Measurements from ENCODE around the gene NSDHL. TPM values are rescaled to one million over a fixed set of nuclear protein-coding genes. Genes with fewer than 3 reads are reported as not detected.

The NSDHL gene
- total and polyA plus RNA-seq, 7 donors = 6.1 to 32.5 (median 9.9) TPM

DNA sequence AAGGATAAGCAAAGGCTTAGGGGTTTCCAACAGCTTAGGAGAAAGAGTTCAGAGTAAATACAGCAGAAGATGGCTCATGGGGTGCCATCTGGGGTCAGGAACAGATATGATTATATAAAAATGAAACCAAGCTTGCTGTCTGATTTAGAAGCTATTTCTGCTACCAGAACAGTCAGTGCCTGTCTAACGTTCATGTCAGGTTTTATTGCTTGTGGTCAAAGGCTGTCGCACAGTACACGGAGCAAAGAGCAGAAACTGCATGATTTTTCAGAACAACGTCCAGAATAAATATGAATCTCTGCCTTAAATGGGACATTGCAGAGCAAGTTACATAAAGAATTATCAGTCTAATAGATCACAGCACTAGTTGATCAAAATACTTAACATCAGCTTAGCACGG is 17.7 kb upstream of the NSDHL start:
- Histone ChIP-seq H3K4me1 (peaks cover 0 to 2% (median 0%) of the 10 kb centered on the region in 4 donors), H3K4me3 (no peak overlapping the region), H3K36me3 (no peaks in the 10 kb centered on the region), H3K27me3 (no peaks in the 10 kb centered on the region), H3K9me3 (no peaks in the 10 kb centered on the region), H3K27ac (no peak overlapping the region)
- intact Hi-C loops (cut with DNase I) = no loop called here
- WGBS, 2 donors = 3 to 18% methylated on average over 5 of the region's 5 CpGs
- TF ChIP-seq EP300 (IDR thresholded peaks at IDR 0.05) = no peak
- TF ChIP-seq POLR2AphosphoS5 (IDR thresholded peaks at IDR 0.05) = no peak
- no peak for TF ChIP-seq POLR2A (IDR thresholded peaks at IDR 0.05)
- DNase-seq = no peak

DNA sequence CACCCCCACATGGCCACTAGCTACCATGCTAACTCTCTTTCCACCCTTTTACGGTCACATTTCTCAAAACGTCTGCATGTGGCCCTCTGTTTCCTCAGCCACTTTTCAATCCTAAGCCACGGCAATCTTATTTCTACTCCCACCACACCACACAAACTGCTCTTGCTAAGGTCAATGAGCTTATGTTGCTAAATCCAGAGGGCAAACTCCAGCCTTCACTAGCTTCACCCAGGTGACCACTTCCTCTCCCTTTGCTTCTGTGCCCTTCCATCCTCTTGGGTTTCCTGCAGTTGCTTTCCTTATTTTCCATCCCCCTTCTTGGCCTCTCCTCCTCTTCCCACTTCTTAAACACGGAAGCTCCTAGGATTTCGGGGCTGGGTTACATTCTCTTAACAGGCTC is 16.8 kb upstream of the NSDHL start:
- TF ChIP-seq POLR2AphosphoS5 (IDR thresholded peaks at IDR 0.05) (no peak), EP300 (IDR thresholded peaks at IDR 0.05) (no peak), POLR2A (IDR thresholded peaks at IDR 0.05) (no peak)
- TF ChIP-seq, protein P1, sequence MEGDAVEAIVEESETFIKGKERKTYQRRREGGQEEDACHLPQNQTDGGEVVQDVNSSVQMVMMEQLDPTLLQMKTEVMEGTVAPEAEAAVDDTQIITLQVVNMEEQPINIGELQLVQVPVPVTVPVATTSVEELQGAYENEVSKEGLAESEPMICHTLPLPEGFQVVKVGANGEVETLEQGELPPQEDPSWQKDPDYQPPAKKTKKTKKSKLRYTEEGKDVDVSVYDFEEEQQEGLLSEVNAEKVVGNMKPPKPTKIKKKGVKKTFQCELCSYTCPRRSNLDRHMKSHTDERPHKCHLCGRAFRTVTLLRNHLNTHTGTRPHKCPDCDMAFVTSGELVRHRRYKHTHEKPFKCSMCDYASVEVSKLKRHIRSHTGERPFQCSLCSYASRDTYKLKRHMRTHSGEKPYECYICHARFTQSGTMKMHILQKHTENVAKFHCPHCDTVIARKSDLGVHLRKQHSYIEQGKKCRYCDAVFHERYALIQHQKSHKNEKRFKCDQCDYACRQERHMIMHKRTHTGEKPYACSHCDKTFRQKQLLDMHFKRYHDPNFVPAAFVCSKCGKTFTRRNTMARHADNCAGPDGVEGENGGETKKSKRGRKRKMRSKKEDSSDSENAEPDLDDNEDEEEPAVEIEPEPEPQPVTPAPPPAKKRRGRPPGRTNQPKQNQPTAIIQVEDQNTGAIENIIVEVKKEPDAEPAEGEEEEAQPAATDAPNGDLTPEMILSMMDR (IDR thresholded peaks at IDR 0.05) = no peak
- H3K9me3 ChIP-seq = no peaks in the 10 kb centered on the region
- no peaks in the 10 kb centered on the region for H3K27me3 ChIP-seq
- WGBS, 2 donors = 58 to 80% methylated on average over 5 of the region's 5 CpGs
- H3K27ac ChIP-seq = no peak overlapping the region
- intact Hi-C loops (cut with DNase I) = no loop called here
- peaks cover 0 to 2% (median 0%) of the 10 kb centered on the region in 4 donors for H3K4me1 ChIP-seq
- H3K36me3 ChIP-seq = no peaks in the 10 kb centered on the region
- no peak for DNase-seq
- H3K4me3 ChIP-seq = no peak overlapping the region

DNA sequence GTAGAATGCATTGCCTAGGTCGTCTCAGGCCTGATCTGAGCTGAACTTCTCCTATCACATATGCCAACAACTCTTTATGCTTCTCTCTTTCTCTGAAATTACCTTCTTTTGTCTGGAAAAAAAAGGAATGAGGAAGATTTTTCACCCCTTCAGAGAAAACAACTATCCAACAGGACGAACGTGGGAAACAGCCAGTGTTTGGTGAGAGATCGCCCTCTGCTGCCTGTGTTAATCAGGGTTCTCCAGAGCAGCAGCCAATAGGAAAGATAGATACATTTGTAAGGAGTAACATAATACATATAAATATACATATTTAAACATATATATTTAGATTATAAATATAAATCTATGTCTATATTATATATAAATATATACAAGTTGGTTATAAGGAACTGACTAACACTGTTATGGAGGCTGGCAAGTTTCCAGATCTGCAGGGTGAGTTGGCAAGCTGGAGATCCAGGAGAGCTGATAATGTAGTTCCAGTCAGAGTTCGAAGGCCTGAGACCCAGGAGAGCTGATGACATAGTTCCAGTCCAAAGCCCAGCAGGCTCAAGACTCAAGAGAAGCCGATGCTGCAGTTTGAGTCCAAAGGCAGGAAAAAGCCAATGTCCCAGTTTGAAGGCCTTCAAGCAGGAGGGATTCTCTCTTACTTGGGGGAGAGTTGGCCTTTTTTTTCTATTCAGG is 13.6 kb upstream of the NSDHL start:
- WGBS, 2 donors = 12 to 39% methylated on average over 6 of the region's 6 CpGs
- Histone ChIP-seq H3K4me3 (no peak overlapping the region), H3K4me1 (peaks cover 0 to 2% (median 0%) of the 10 kb centered on the region in 4 donors), H3K27me3 (no peaks in the 10 kb centered on the region), H3K9me3 (no peaks in the 10 kb centered on the region), H3K27ac (no peak overlapping the region), H3K36me3 (no peaks in the 10 kb centered on the region)
- TF ChIP-seq POLR2AphosphoS5 (IDR thresholded peaks at IDR 0.05) (no peak), POLR2A (IDR thresholded peaks at IDR 0.05) (no peak), EP300 (IDR thresholded peaks at IDR 0.05) (no peak)
- TF ChIP-seq, protein P1 (IDR thresholded peaks at IDR 0.05) = peak in 1 of 4 experiments; percentile 11
- intact Hi-C loops (cut with DNase I) = no loop called here
- no peak for DNase-seq

DNA sequence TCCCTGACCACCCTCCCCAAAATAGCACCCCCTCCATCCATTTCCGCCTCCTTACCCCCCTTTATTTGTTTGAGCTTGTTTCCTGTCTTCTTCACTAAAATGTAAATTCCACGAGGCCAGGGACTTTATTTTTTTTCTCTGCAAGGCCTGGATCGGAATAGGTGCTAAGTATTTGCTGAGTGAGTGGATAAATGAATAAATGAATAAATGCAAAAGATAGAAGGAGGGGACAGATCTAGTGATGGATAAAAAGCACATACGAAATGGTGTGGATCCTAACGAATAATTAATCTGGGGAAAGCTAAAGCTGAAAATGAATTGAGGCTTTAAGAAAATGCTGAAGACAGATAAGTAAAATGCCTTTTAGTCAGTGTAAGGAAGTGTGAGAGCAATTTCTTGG is 12.5 kb upstream of the NSDHL start:
- DNase-seq = no peak
- Histone ChIP-seq H3K4me3 (no peak overlapping the region), H3K27me3 (no peaks in the 10 kb centered on the region), H3K27ac (no peak overlapping the region), H3K9me3 (no peaks in the 10 kb centered on the region), H3K36me3 (no peaks in the 10 kb centered on the region), H3K4me1 (no peaks in the 10 kb centered on the region)
- WGBS, 2 donors = 79 to 88% methylated on average over 5 of the region's 5 CpGs
- TF ChIP-seq EP300 (IDR thresholded peaks at IDR 0.05) (no peak), POLR2A (IDR thresholded peaks at IDR 0.05) (no peak), POLR2AphosphoS5 (IDR thresholded peaks at IDR 0.05) (no peak)
- TF ChIP-seq, protein P1 (IDR thresholded peaks at IDR 0.05) = no peak
- intact Hi-C loops (cut with DNase I) = no loop called here

DNA sequence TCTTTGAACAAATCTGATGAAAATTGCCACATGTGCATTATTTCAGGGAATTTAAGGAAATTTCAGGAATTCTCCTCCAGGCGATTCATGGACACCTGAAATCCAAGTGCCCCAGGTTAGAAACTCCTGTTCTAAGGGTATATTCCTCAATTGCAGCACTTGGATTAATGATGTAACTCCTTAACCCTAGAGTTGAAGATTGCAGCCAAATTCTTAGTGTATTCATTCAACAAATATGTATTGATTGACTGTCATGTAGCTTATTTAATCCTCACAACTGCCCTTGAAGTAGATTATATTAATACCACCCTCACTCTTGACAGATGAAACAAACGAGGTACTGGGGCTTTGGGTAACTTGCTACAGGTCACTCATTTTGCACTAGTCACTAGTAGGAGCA is 11.6 kb upstream of the NSDHL start:
- no peaks in the 10 kb centered on the region for H3K4me1 ChIP-seq
- WGBS, 2 donors = 69 to 78% methylated on average over 2 of the region's 2 CpGs
- intact Hi-C loops (cut with DNase I) = no loop called here
- no peak overlapping the region for H3K4me3 ChIP-seq
- no peaks in the 10 kb centered on the region for H3K36me3 ChIP-seq
- H3K27me3 ChIP-seq = no peaks in the 10 kb centered on the region
- TF ChIP-seq EP300 (IDR thresholded peaks at IDR 0.05) = no peak
- no peak for TF ChIP-seq POLR2A (IDR thresholded peaks at IDR 0.05)
- TF ChIP-seq, protein P1 (IDR thresholded peaks at IDR 0.05) = no peak
- no peak for TF ChIP-seq POLR2AphosphoS5 (IDR thresholded peaks at IDR 0.05)
- no peak overlapping the region for H3K27ac ChIP-seq
- no peak for DNase-seq
- H3K9me3 ChIP-seq = no peaks in the 10 kb centered on the region

Data from sigmoid colon (tissue), 7 donors.